Fibroblast of lung (primary cell): ENCODE results near the gene ZNF771. TPM values are rescaled to one million over a fixed set of nuclear protein-coding genes. Genes with fewer than 3 reads are reported as not detected.

Source experiments
- DNase-seq, 2 donors: peaks; one replicate each; pipeline versions ENCODE4 v3.0.0 to v3.0.0-alpha.2; 2010; ENCODE audit warnings: low read depth in 2 of 2
- H2AFZ ChIP-seq: 2 replicates; pipeline ENCODE4 v1.5.1; 2012; ENCODE audit warnings: low read length, control low read depth, inconsistent platforms
- H3K27ac ChIP-seq: 2 replicates; pipeline ENCODE4 v1.5.1; 2011; ENCODE audit warnings: low read length, control low read depth; ENCODE audit not compliant: insufficient read depth
- H3K27me3 ChIP-seq: 2 replicates; pipeline ENCODE4 v1.5.1; 2011; ENCODE audit warnings: mild to moderate bottlenecking, low read length; ENCODE audit not compliant: control insufficient read depth, insufficient read depth
- H3K36me3 ChIP-seq: 2 replicates; pipeline ENCODE4 v1.5.1; 2011; ENCODE audit warnings: low read length; ENCODE audit not compliant: control insufficient read depth, insufficient read depth
- H3K4me1 ChIP-seq: 2 replicates; pipeline ENCODE4 v1.5.1; 2011; ENCODE audit warnings: low read length; ENCODE audit not compliant: control insufficient read depth, insufficient read depth; ENCODE audit errors: extremely low read depth
- H3K4me2 ChIP-seq: 2 replicates; pipeline ENCODE4 v1.5.1; 2011; ENCODE audit warnings: low read length, control low read depth; ENCODE audit not compliant: insufficient read depth; ENCODE audit errors: extremely low read depth
- H3K4me3 ChIP-seq, 4 experiments: fragments of 200-600 bp in 1 of 4; sonication (generic) in 1 of 4; replicated peaks in 1 of 4; 2 replicates each; pipeline ENCODE4 v1.5.1; 2011 to 2016; ENCODE audit warnings: low read length in 4 of 4, low read depth in 3 of 4, mild to moderate bottlenecking in 3 of 4, control low read depth in 2 of 4, inconsistent platforms in 1 of 4, mixed read lengths in 1 of 4; ENCODE audit not compliant: insufficient read depth in 1 of 4; ENCODE audit errors: control extremely low read depth in 1 of 4
- H3K79me2 ChIP-seq: 2 replicates; pipeline ENCODE4 v1.5.1; 2012; ENCODE audit warnings: mild to moderate bottlenecking, low read length, inconsistent platforms; ENCODE audit not compliant: control insufficient read depth, insufficient read depth
- H3K9ac ChIP-seq: 2 replicates; pipeline ENCODE4 v1.5.1; 2011; ENCODE audit warnings: mild to moderate bottlenecking, low read length, control low read depth; ENCODE audit not compliant: insufficient read depth
- H3K9me3 ChIP-seq: 2 replicates; pipeline ENCODE4 v1.5.1; 2012; ENCODE audit warnings: low read depth, low read length; ENCODE audit not compliant: control insufficient read depth, insufficient read depth
- H4K20me1 ChIP-seq: 2 replicates; pipeline ENCODE4 v1.5.1; 2011; ENCODE audit warnings: low read length; ENCODE audit not compliant: control insufficient read depth, insufficient read depth; ENCODE audit errors: extremely low read depth
- EZH2 ChIP-seq: IDR thresholded peaks from 2 replicates; pipeline ENCODE4 v1.5.1; 2012; ENCODE audit warnings: low read length, control low read depth, mild to moderate bottlenecking; ENCODE audit errors: missing control alignments
- polyA plus RNA-seq, 2 donors: library from polyadenylated mRNA; depleted of rRNA in 1 of 2; stranded (reverse) in 1 of 2; unstranded in 1 of 2; fragments of >200 nt; gene quantifications; 2 replicates each; pipeline ENCODE4 v1.2.1, GENCODE V29; 2011 to 2012; ENCODE audit warnings: missing spikeins in 1 of 2
- total RNA-seq: library from RNA; depleted of rRNA; stranded (reverse); fragments of >200 nt; gene quantifications from 2 replicates; pipeline ENCODE4 v1.2.1, GENCODE V29; 2014
- TF ChIP-seq, protein P1 (sequence below), 2 donors: IDR thresholded peaks in 1 of 2; conservative IDR thresholded peaks in 1 of 2; 1 replicate in 1 of 2; 2 replicates in 1 of 2; pipeline ENCODE4 v1.5.1; 2011 to 2012; ENCODE audit warnings: low read length in 2 of 2, control low read depth in 1 of 2, inconsistent platforms in 1 of 2, low read depth in 1 of 2, mild to moderate bottlenecking in 1 of 2

ZNF771 gene
- total and polyA plus RNA-seq, 2 donors (not counting 1 experiment from before 2014, with no cell fraction given), result 3.1 to 8.4 TPM

DNA sequence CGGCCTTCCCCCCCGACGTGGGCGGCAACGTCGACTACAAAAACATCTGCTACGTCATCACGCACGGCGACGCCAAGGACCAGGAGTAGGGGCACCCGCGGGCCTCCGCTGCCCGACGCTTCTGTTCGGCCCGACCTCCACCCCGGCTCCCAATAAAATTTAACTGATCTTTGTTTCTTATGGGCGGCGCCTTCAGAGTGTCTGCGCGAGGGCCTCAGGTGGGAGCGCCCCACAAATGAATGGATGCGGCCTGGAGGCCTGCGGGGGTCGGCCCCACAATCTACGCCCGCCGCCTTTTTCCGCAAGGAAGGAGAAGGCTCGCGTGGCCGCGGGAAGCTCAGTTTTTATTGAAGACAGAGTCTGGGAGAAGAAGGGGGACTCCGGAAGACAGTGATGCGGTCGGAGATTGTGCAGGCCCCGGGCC lies 29.6 kb upstream of the ZNF771 start:
- H3K27ac ChIP-seq, result peak overlapping the region; percentile 91
- no peaks in the 10 kb centered on the region for H3K9me3 ChIP-seq
- peak; percentile 87 to 92 for DNase-seq
- no peak for TF ChIP-seq EZH2
- TF ChIP-seq, protein P1, sequence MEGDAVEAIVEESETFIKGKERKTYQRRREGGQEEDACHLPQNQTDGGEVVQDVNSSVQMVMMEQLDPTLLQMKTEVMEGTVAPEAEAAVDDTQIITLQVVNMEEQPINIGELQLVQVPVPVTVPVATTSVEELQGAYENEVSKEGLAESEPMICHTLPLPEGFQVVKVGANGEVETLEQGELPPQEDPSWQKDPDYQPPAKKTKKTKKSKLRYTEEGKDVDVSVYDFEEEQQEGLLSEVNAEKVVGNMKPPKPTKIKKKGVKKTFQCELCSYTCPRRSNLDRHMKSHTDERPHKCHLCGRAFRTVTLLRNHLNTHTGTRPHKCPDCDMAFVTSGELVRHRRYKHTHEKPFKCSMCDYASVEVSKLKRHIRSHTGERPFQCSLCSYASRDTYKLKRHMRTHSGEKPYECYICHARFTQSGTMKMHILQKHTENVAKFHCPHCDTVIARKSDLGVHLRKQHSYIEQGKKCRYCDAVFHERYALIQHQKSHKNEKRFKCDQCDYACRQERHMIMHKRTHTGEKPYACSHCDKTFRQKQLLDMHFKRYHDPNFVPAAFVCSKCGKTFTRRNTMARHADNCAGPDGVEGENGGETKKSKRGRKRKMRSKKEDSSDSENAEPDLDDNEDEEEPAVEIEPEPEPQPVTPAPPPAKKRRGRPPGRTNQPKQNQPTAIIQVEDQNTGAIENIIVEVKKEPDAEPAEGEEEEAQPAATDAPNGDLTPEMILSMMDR (conservative IDR thresholded peaks at IDR 0.05 in 1 of 2, IDR thresholded peaks at IDR 0.05 in 1 of 2; ENCODE audit: low read depth in 1 of 2, low read length in 2 of 2), result no peak
- no peaks in the 10 kb centered on the region for H3K36me3 ChIP-seq
- peaks cover 9% of the 10 kb centered on the region for H3K4me1 ChIP-seq
- peak overlapping the region; percentile 64 for H3K4me2 ChIP-seq
- no peaks in the 10 kb centered on the region for H3K27me3 ChIP-seq
- H3K4me3 ChIP-seq, result peak overlapping the region; percentile 25 to 75 (median 52)
- peak overlapping the region; percentile 88 for H2AFZ ChIP-seq
- no peaks in the 10 kb centered on the region for H4K20me1 ChIP-seq
- peak overlapping the region; percentile 78 for H3K9ac ChIP-seq
- peaks cover 3% of the 10 kb centered on the region for H3K79me2 ChIP-seq

DNA sequence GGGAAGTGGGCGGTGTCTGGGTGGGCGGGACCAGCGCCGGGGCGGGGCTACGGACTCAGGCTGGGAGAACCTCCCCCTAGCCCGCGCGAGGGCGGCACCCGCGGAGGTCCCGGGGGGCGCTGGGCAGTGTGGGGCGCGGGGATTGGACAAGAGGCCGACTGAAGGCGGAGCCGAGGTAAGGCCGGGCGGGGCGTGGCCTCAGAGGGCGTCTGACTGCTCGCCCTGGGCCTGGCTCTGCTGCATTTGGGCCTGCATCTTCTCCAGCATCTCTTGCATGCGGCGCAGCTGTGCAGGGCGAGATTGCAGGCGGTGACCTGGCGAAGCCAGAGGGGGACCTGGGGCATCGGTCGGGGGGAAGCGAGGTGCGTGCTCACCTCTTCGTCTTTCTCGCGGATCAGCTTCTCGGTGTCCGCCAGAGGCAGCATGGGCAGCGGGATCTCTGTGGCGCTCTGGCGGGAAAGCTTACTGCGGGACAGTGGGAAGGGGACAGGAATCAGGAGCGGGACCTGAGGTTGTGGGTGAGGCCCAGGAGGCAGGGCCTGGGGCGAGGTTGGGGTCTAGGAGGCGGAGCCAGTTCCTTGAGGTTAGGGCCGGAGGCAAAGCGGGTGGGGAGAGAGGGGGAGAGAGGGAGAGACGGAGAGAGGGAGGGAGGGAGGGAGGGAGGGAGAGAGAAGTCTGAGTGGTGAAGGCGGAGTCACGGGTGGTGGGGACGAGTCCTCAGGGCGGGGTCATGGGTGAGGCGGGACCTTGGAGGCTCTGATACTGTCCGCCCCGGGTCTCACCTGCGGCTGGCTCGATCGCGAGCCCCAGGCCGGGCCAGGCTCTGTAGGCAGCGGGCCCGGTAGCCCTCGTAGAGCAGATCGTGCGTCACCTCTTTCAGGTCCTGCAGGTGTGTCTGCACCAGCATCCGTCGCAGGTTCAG lies 28.9 kb upstream of the ZNF771 start:
- peak overlapping the region; percentile 98 for H3K4me2 ChIP-seq
- H3K27ac ChIP-seq, result peak overlapping the region; percentile 91
- H3K79me2 ChIP-seq, result peaks cover 3% of the 10 kb centered on the region
- H3K4me3 ChIP-seq, result peak overlapping the region; percentile 64 to 77 (median 72)
- H2AFZ ChIP-seq, result peak overlapping the region; percentile 50
- TF ChIP-seq EZH2, result no peak
- TF ChIP-seq, protein P1 (conservative IDR thresholded peaks at IDR 0.05 in 1 of 2, IDR thresholded peaks at IDR 0.05 in 1 of 2; ENCODE audit: low read depth in 1 of 2, low read length in 2 of 2), result peak in 1 of 2 donors; percentile 23
- DNase-seq, result peak; percentile 96 to 97
- H3K9ac ChIP-seq, result peak overlapping the region; percentile 78
- H3K9me3 ChIP-seq, result no peaks in the 10 kb centered on the region
- no peaks in the 10 kb centered on the region for H4K20me1 ChIP-seq
- H3K4me1 ChIP-seq, result peaks cover 9% of the 10 kb centered on the region
- no peaks in the 10 kb centered on the region for H3K36me3 ChIP-seq
- H3K27me3 ChIP-seq, result no peaks in the 10 kb centered on the region

DNA sequence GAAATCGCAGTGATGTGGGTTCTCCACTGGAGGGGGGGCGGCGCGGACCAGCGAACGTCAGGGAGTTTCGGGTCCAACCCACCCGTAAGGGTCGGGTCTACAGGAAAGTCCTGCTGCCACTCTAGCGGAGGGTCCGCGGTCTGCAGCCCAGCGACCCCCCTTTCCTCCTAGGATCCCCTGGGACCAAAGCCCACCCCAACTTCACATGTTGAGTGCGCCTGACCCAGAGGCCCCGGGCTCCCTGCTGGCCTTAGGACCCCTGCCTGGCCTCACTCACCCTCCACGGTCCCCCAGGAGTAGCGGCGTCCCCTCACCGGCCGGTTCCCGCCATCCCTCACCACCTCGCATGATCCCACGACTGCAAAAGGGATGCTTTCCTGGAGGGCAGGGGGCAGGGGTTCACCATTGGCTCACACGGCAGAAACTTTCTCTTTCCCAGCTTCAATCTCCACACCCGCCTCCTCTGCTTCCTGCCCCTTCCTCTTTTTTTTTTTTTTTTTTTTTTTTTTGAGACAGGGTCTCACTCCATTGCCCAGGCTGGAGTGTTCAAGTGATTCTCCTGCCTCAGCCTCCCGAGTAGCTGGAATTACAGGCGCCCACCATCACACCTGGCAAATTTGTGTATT lies 28.1 kb upstream of the ZNF771 start:
- H3K9ac ChIP-seq, result peak overlapping the region; percentile 48

More for the DNA sequence above, 28.1 kb upstream of the ZNF771 start:
- TF ChIP-seq, protein P1 (conservative IDR thresholded peaks at IDR 0.05 in 1 of 2, IDR thresholded peaks at IDR 0.05 in 1 of 2; ENCODE audit: low read depth in 1 of 2, low read length in 2 of 2), result no peak
- no peak for TF ChIP-seq EZH2
- Histone ChIP-seq H3K79me2 (peaks cover 3% of the 10 kb centered on the region), H3K27ac (no peak overlapping the region), H3K27me3 (no peaks in the 10 kb centered on the region), H3K4me3 (peak overlapping the region; percentile 64 to 77 (median 72)), H3K4me2 (peak overlapping the region; percentile 96), H3K36me3 (no peaks in the 10 kb centered on the region), H3K9me3 (no peaks in the 10 kb centered on the region), H4K20me1 (no peaks in the 10 kb centered on the region), H3K4me1 (peaks cover 9% of the 10 kb centered on the region), H2AFZ (peak overlapping the region; percentile 25)
- no peak for DNase-seq
